Loucy (cell line): ENCODE measurements around the gene SLC10A3.

ENCODE experiments used
- CTCF ChIP-seq: fragments of 200-600 bp; sonication (generic); conservative IDR thresholded peaks from 2 replicates; pipeline ENCODE4 v1.5.1; 2014; ENCODE audit warnings: mild to moderate bottlenecking, antibody characterized with exemption, low read length
- EZH2phosphoT487 ChIP-seq: fragments of 200-600 bp; IDR thresholded peaks from 2 replicates; pipeline ENCODE4 v1.6.1; 2018; ENCODE audit warnings: antibody characterized with exemption, mild to moderate bottlenecking, moderate library complexity, borderline replicate concordance

- TF ChIP-seq CTCF: no peak
- TF ChIP-seq EZH2phosphoT487: no peak
These were observed 11.7 kb upstream of the SLC10A3 start for GRCh38 chrX:154502098-154502497.
